Psoas muscle (tissue), 8 donors: ENCODE results near the gene NPPB. TPM values are rescaled to one million over a fixed set of nuclear protein-coding genes. Genes with fewer than 3 reads are reported as not detected.

ENCODE experiments used
- ATAC-seq, 4 donors: fragments of 200-7000 bp; cut with Tn5 transposase; one replicate each; pipeline ENCODE4 v1.9.1; 2020; ENCODE audit warnings: moderate library complexity in 3 of 4, mild to moderate bottlenecking in 2 of 4
- DNase-seq, 2 donors: peaks; one replicate each; pipeline ENCODE4 v3.0.0-alpha.2; 2020
- H3K27ac ChIP-seq: fragments of 200-600 bp; one replicate; pipeline ENCODE4 v1.8.0; 2022
- H3K27me3 ChIP-seq, 3 donors: fragments of 200-600 bp in 1 of 3; one replicate each; pipeline versions ENCODE4 v1.6.1 to v1.8.0; 2013 to 2022; ENCODE audit warnings: low read length in 2 of 3, mild to moderate bottlenecking in 2 of 3, moderate library complexity in 1 of 3; ENCODE audit not compliant: insufficient read depth in 3 of 3
- H3K36me3 ChIP-seq, 2 donors: fragments of 200-600 bp in 1 of 2; one replicate each; pipeline versions ENCODE4 v1.6.1 to v1.8.0; 2013 to 2022; ENCODE audit warnings: low read depth in 1 of 2, mild to moderate bottlenecking in 1 of 2, moderate library complexity in 1 of 2; ENCODE audit not compliant: insufficient read depth in 1 of 2
- H3K4me1 ChIP-seq: fragments of 200-600 bp; one replicate; pipeline ENCODE4 v1.8.0; 2022
- H3K4me3 ChIP-seq: fragments of 200-600 bp; one replicate; pipeline ENCODE4 v1.8.0; 2022; ENCODE audit warnings: mild to moderate bottlenecking
- H3K9me3 ChIP-seq: fragments of 200-600 bp; one replicate; pipeline ENCODE4 v1.8.0; 2022
- CTCF ChIP-seq: fragments of 200-600 bp; IDR thresholded peaks from one replicate; pipeline ENCODE4 v1.8.0; 2022; ENCODE audit warnings: antibody characterized with exemption
- WGBS, 3 donors: extraction: QIAGEN DNeasy Blood & Tissue Kit; methylation state at CpG; one replicate each; pipeline versions ENCODE4 v1.1.6 to v1.1.7; 2013; 5-methylcytosine and 5-hydroxymethylcytosine counted together
- intact Hi-C, 2 donors: fragments of 100-400 bp; cut with DNase I; formaldehyde crosslinking; loops; one replicate each; pipeline versions ENCODE4 v1.11.0 to v1.14.2; 2022
- polyA plus RNA-seq, 3 donors: library from polyadenylated mRNA; stranded (reverse); fragments of 200-250 nt; gene quantifications; one replicate each; pipeline ENCODE4 v1.2.3, GENCODE V29; 2013
- total RNA-seq, 4 donors: library from RNA; stranded (reverse); fragmentation: NEBNext Ultra II Directional in 2 of 4; extraction: Animal tissue kit (Norgen Biotek cat#: 25700) in 2 of 4; gene quantifications; one replicate each; pipeline versions ENCODE4 v1.2.1 to v1.2.4, GENCODE V29; 2021 to 2023
- donor health status: healthy with polysubstance abuse.
- donor health status: DM: no; HTN: no; CAD: no; lungs with moderate emphysema.
- donor health status: Bipolar disorder and iron deficiency.
- donor health status: healthy.
- donor health status: DM: yes; HTN: yes; CAD: no.
- donor health status: DM: no; HTN: no; CAD: no.
- donor health status: DM: no; HTN: no; CAD: no.
- donor health status: DM: yes; HTN: yes; CAD: no.

Gene NPPB
- total and polyA plus RNA-seq, 7 donors = 0.37 to 1.6 (median 0.39) TPM; not detected in 4

DNA sequence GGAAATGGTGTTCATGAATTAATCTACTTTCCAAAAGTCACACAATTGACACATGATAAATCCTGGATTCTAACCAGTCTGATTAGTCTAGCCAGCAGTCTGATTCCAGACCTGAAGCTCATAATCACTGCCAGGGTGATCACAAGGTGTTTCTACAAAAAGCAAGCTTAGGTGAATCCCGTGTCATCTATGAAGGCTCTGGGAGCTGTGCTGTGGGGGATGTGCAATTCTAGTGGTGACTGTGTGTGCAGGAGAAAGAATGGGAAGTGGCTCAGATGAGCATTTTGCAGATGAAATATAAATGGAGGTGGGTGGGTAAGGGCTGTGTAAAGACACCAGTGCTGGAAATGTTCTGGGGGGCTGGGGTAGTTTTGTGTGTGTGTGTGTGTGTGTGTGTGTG, 1.8 kb upstream of the NPPB start:
- Histone ChIP-seq H3K27me3 (peaks cover 0 to 43% (median 9%) of the 10 kb centered on the region in 3 donors), H3K4me3 (no peak overlapping the region), H3K9me3 (no peaks in the 10 kb centered on the region), H3K4me1 (no peaks in the 10 kb centered on the region), H3K27ac (no peak overlapping the region), H3K36me3 (no peaks in the 10 kb centered on the region)
- WGBS, 3 donors = 57 to 68% (median 66%) methylated on average over 1 of the region's 1 CpG
- intact Hi-C loops = no loop called here
- no peak for TF ChIP-seq CTCF
- DNase-seq (no peak), ATAC-seq (no peak)

GRCh38 chr1:11860083-11860482, 1.3 kb upstream of the NPPB start:
- Histone ChIP-seq H3K4me1 (no peaks in the 10 kb centered on the region), H3K36me3 (no peaks in the 10 kb centered on the region), H3K4me3 (no peak overlapping the region), H3K27ac (no peak overlapping the region), H3K9me3 (no peaks in the 10 kb centered on the region), H3K27me3 (peaks cover 0 to 43% (median 9%) of the 10 kb centered on the region in 3 donors)
- intact Hi-C loops = no loop called here
- 49 to 65% (median 61%) methylated on average over 2 of the region's 2 CpGs for WGBS, 3 donors
- DNase-seq (no peak), ATAC-seq (no peak)
- no peak for TF ChIP-seq CTCF

- intact Hi-C loops = no loop called here
- WGBS, 3 donors = 3 to 4% (median 3%) methylated on average over 34 to 53 of the region's 53 CpGs
- H3K27me3 ChIP-seq = peaks cover 0 to 43% (median 9%) of the 10 kb centered on the region in 3 donors
- no peaks in the 10 kb centered on the region for H3K9me3 ChIP-seq
- H3K27ac ChIP-seq = no peak overlapping the region
- peak; percentile 67 to 83 for DNase-seq
- TF ChIP-seq CTCF = peak; percentile 12
- H3K36me3 ChIP-seq = no peaks in the 10 kb centered on the region
- ATAC-seq = peak; percentile 63 to 90 (median 88)
- no peaks in the 10 kb centered on the region for H3K4me1 ChIP-seq
- no peak overlapping the region for H3K4me3 ChIP-seq
These were observed 475 bp upstream of the NPPB start for GRCh38 chr1:11858968-11859871.

DNA sequence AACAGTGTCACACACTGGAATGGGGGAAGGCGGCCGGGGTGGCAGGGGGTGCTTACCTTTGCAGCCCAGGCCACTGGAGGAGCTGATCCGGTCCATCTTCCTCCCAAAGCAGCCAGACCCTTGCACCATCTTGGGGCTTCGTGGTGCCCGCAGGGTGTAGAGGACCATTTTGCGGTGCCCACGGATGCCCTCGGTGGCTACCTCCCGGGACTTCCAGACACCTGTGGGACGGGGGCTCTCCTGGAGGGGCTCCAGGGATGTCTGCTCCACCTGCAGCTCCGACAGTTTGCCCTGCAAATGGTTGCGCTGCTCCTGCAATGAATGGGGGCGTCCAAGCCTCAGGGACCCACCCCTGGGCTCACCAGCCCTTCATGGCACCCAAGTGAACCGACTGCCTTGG, 587 bp downstream of the NPPB start:
- intact Hi-C loops = no loop called here
- Histone ChIP-seq H3K9me3 (no peaks in the 10 kb centered on the region), H3K36me3 (no peaks in the 10 kb centered on the region), H3K27me3 (peaks cover 0 to 43% (median 9%) of the 10 kb centered on the region in 3 donors), H3K4me1 (no peaks in the 10 kb centered on the region), H3K4me3 (no peak overlapping the region), H3K27ac (no peak overlapping the region)
- TF ChIP-seq CTCF = no peak
- no peak for DNase-seq
- 78 to 83% (median 78%) methylated on average over 14 of the region's 14 CpGs for WGBS, 3 donors
- ATAC-seq = no peak
